Measurements from ENCODE around the gene PGLYRP2.
"Not testable (repeated sequence)": the region's sequence is repeated elsewhere in the genome, so short reads cannot be mapped to it uniquely, and the experiment has no call there.

DNA sequence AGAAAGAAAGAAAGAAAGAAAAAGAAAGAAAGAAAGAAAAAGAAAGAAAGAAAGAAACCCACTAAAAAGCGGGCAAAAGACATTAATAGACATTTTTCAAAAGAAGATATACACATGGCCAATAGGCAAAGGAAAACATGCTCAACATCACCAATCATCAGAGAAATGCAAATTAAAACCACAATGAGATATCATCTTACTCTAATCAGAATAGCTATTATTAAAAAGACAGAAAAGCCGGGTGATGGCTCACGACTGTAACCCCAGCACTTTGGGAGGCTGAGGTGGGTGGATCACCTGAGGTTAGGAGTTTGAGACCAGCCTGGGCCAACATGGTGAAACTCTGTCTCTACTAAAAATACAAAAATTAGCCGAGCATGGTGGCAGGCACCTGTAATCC is 5.5 kb downstream of the PGLYRP2 start:
- TF ChIP-seq, protein P1, sequence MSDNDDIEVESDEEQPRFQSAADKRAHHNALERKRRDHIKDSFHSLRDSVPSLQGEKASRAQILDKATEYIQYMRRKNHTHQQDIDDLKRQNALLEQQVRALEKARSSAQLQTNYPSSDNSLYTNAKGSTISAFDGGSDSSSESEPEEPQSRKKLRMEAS (IDR thresholded peaks at IDR 0.05; ENCODE audit: low read depth, low read length): not testable (repeated sequence)
- TF ChIP-seq, protein P2, sequence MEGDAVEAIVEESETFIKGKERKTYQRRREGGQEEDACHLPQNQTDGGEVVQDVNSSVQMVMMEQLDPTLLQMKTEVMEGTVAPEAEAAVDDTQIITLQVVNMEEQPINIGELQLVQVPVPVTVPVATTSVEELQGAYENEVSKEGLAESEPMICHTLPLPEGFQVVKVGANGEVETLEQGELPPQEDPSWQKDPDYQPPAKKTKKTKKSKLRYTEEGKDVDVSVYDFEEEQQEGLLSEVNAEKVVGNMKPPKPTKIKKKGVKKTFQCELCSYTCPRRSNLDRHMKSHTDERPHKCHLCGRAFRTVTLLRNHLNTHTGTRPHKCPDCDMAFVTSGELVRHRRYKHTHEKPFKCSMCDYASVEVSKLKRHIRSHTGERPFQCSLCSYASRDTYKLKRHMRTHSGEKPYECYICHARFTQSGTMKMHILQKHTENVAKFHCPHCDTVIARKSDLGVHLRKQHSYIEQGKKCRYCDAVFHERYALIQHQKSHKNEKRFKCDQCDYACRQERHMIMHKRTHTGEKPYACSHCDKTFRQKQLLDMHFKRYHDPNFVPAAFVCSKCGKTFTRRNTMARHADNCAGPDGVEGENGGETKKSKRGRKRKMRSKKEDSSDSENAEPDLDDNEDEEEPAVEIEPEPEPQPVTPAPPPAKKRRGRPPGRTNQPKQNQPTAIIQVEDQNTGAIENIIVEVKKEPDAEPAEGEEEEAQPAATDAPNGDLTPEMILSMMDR (IDR thresholded peaks at IDR 0.05; ENCODE audit: low read depth, low read length): not testable (repeated sequence)
- not testable (repeated sequence) for TF ChIP-seq POLR2A (IDR thresholded peaks at IDR 0.05; ENCODE audit: extremely low read depth, insufficient read length)
